ENCODE measurements around the gene USP22.

DNA sequence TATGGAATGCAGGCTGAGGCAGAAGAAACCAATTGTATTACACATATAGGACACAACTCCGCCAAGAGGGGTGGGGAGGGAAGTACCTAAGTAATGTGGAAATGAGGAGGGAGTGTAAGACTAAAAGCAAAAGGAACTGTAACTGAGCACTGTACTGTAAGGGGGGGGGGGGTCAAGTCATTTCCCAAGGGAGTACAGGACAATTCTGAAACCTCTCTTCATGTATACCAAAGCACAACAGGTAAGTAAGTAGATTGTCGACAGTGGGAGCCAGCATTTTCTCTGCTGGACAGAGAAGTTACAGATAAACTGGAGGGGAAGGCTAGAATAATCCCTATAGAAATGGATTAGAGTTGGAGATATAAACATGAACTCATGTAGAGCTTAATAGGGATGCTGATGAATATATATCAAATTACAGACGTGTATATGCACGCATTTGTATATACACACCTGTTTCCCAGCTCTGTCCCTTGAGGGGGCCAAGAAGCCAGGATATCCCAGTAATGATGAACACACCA is 6.4 kb downstream of the USP22 start:
- TF ChIP-seq, protein P1, sequence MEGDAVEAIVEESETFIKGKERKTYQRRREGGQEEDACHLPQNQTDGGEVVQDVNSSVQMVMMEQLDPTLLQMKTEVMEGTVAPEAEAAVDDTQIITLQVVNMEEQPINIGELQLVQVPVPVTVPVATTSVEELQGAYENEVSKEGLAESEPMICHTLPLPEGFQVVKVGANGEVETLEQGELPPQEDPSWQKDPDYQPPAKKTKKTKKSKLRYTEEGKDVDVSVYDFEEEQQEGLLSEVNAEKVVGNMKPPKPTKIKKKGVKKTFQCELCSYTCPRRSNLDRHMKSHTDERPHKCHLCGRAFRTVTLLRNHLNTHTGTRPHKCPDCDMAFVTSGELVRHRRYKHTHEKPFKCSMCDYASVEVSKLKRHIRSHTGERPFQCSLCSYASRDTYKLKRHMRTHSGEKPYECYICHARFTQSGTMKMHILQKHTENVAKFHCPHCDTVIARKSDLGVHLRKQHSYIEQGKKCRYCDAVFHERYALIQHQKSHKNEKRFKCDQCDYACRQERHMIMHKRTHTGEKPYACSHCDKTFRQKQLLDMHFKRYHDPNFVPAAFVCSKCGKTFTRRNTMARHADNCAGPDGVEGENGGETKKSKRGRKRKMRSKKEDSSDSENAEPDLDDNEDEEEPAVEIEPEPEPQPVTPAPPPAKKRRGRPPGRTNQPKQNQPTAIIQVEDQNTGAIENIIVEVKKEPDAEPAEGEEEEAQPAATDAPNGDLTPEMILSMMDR (IDR thresholded peaks at IDR 0.05), result no peak
- no peak for TF ChIP-seq ZFX (IDR thresholded peaks at IDR 0.05; ENCODE audit: borderline replicate concordance)

Data from 22Rv1 (cell line).